ENCODE measurements around the gene PRADC1. TPM values are rescaled to one million over a fixed set of nuclear protein-coding genes. Genes with fewer than 3 reads are reported as not detected.

Gene PRADC1
- total RNA-seq, 1 experiment from 2014 or later: 8.6 TPM

GRCh38 chr2:73279852-73280251, 46.8 kb upstream of the PRADC1 start:
- Histone ChIP-seq H3K9me2 (ENCODE audit: insufficient read depth) (no peaks in the 10 kb centered on the region), H3K79me2 (ENCODE audit: insufficient read depth, low read length) (peaks cover 80% of the 10 kb centered on the region), H3K4me1 (ENCODE audit: control insufficient read depth in 1 of 2, insufficient read depth in 2 of 2, low read length in 2 of 2) (peaks cover under 1 to 25% of the 10 kb centered on the region in 2 experiments), H3K4me2 (ENCODE audit: low read length) (no peak overlapping the region), H3K4me3 (replicated peaks in 1 of 2; ENCODE audit: low read depth in 1 of 2, low read length in 2 of 2) (no peak overlapping the region), H3K27ac (ENCODE audit: low read depth, low read length) (no peak overlapping the region), H2AFZ (ENCODE audit: low read depth, low read length, poor library complexity, severe bottlenecking) (no peak overlapping the region), H3K9ac (ENCODE audit: low read length) (no peak overlapping the region), H3K9me3 (ENCODE audit: control insufficient read depth in 1 of 2, insufficient read depth in 1 of 2, low read depth in 1 of 2, low read length in 2 of 2) (no peaks in the 10 kb centered on the region), H4K20me1 (ENCODE audit: insufficient read depth) (peaks cover 4% of the 10 kb centered on the region; the same call in 1 of the 2 replicates), H3K27me3 (ENCODE audit: insufficient read depth, low read length) (no peaks in the 10 kb centered on the region), H3K36me3 (ENCODE audit: control insufficient read depth in 1 of 2, insufficient read depth in 2 of 2, low read length in 2 of 2) (peaks cover 7 to 9% of the 10 kb centered on the region in 2 experiments; a peak in 3 of 4 replicates)
- TF ChIP-seq ZBTB33 (IDR thresholded peaks at IDR 0.05; ENCODE audit: extremely low read depth, insufficient replicate concordance, low read length) (no peak), SP1 (IDR thresholded peaks at IDR 0.05; ENCODE audit: low read depth) (no peak), CTCF (IDR thresholded peaks at IDR 0.05 in 2 of 3, conservative IDR thresholded peaks at IDR 0.05 in 1 of 3; ENCODE audit: borderline replicate concordance in 1 of 3, insufficient read depth in 1 of 3, low read depth in 2 of 3, low read length in 2 of 3) (no peak), FOSL1 (IDR thresholded peaks at IDR 0.05; ENCODE audit: low read depth) (no peak), CEBPB (IDR thresholded peaks at IDR 0.05; ENCODE audit: low read depth) (no peak), EZH2 (IDR thresholded peaks at IDR 0.05) (no peak)
- BruUV-seq (replicated peaks): no TSS peak
- ChIA-PET CTCF (no interaction called here), RAD21 (ENCODE audit: low non-redundant PET in 1 of 2, low total read pairs in 2 of 2, uncharacterized antibody in 2 of 2, unreplicated experiment in 2 of 2) (no interaction called here), POLR2A (no interaction called here)
- DNase-seq (ENCODE audit: low read depth, low spot score): no peak
- ATAC-seq: no peak
- intact Hi-C loops (cut with micrococcal nuclease): no loop called here

Measured in HCT116 (cell line).